Endothelial cell of umbilical vein (primary cell): Measurements from ENCODE around the gene PACRGL. TPM values are rescaled to one million over a fixed set of nuclear protein-coding genes. Genes with fewer than 3 reads are reported as not detected.

Experiments
- BruUV-seq: library from RNA; stranded (reverse); fragments of 400-500 nt; replicated peaks from 2 replicates; lab custom pipeline; 2021; lab: Mats Ljungman, UMichigan
- CTCF ChIA-PET: fragments of 300-600, 350-600 bp; sonication (Branson Sonifier 250); formaldehyde crosslinking; loops from one replicate; lab custom pipeline; 2021; ENCODE audit warnings: antibody characterized with exemption, inconsistent platforms; lab: Charles Lee
- POLR2A ChIA-PET: fragments of 300-600, 350-600 bp; sonication (Branson Sonifier 250); formaldehyde crosslinking; loops from one replicate; lab custom pipeline; 2021; ENCODE audit warnings: antibody characterized with exemption, inconsistent platforms; lab: Charles Lee
- DNase-seq: peaks from one replicate; pipeline ENCODE4 v3.0.0-alpha.2; 2011; ENCODE audit warnings: low read depth, low spot score
- FAIRE-seq: peaks from 2 replicates; lab custom pipeline; 2011; peaks lifted over from hg19 to GRCh38; lab: Jason Lieb, UNC
- H2AFZ ChIP-seq: 2 replicates; pipeline ENCODE4 v1.6.0; 2012; ENCODE audit warnings: low read depth, low read length, control low read depth, inconsistent platforms
- H3K27ac ChIP-seq: 2 replicates; pipeline ENCODE4 v1.5.1; 2011; ENCODE audit warnings: low read depth, mild to moderate bottlenecking, control low read depth, low read length, moderate library complexity; ENCODE audit not compliant: insufficient read depth
- H3K27me3 ChIP-seq, 2 experiments: 2 replicates each; pipeline versions ENCODE4 v1.6.0 to v1.6.1; 2011; ENCODE audit warnings: low read length in 2 of 2, mixed read lengths in 1 of 2; ENCODE audit not compliant: control insufficient read depth in 2 of 2, insufficient read depth in 2 of 2
- H3K36me3 ChIP-seq, 2 experiments: 2 replicates in 1 of 2; 3 replicates in 1 of 2; pipeline ENCODE4 v1.5.1; 2011; ENCODE audit warnings: low read length in 2 of 2, mild to moderate bottlenecking in 1 of 2, moderate library complexity in 1 of 2; ENCODE audit not compliant: control insufficient read depth in 2 of 2, insufficient read depth in 2 of 2; ENCODE audit errors: extremely low read depth in 1 of 2
- H3K4me1 ChIP-seq: 3 replicates; pipeline ENCODE4 v1.5.1; 2011; ENCODE audit warnings: mild to moderate bottlenecking, low read length; ENCODE audit not compliant: control insufficient read depth, insufficient read depth; ENCODE audit errors: extremely low read depth
- H3K4me2 ChIP-seq: 2 replicates; pipeline ENCODE4 v1.6.1; 2011; ENCODE audit warnings: low read length, control low read depth, mixed read lengths; ENCODE audit not compliant: insufficient read depth
- H3K4me3 ChIP-seq, 3 experiments: fragments of 200-600 bp in 1 of 3; sonication (generic), shearing (Covaris generic) in 1 of 3; replicated peaks in 1 of 3; 2 replicates each; pipeline ENCODE4 v1.5.1; 2011 to 2016; ENCODE audit warnings: control low read depth in 3 of 3, low read length in 3 of 3, mild to moderate bottlenecking in 2 of 3, inconsistent platforms in 1 of 3, low read depth in 1 of 3, moderate library complexity in 1 of 3; ENCODE audit not compliant: insufficient read depth in 1 of 3
- H3K79me2 ChIP-seq: 2 replicates; pipeline ENCODE4 v1.6.0; 2012; ENCODE audit warnings: low read length, inconsistent platforms; ENCODE audit not compliant: control insufficient read depth, insufficient read depth
- H3K9ac ChIP-seq: replicated peaks from 2 replicates; pipeline ENCODE3; 2011; ENCODE audit warnings: low read length, control low read depth; ENCODE audit not compliant: insufficient read depth; ENCODE audit errors: extremely low read depth
- H3K9me1 ChIP-seq: replicated peaks from 3 replicates; pipeline ENCODE4 v1.6.0; 2011; ENCODE audit warnings: mild to moderate bottlenecking, low read length; ENCODE audit not compliant: control insufficient read depth, insufficient read depth; ENCODE audit errors: extremely low read depth
- H3K9me3 ChIP-seq: replicated peaks from 2 replicates; pipeline ENCODE4 v1.5.1; 2012; ENCODE audit warnings: low read length, inconsistent platforms; ENCODE audit not compliant: control insufficient read depth, insufficient read depth
- H4K20me1 ChIP-seq: replicated peaks from 2 replicates; pipeline ENCODE3; 2011; ENCODE audit warnings: mild to moderate bottlenecking, low read length; ENCODE audit not compliant: control insufficient read depth, insufficient read depth; ENCODE audit errors: extremely low read depth
- CTCF ChIP-seq, 2 donors: IDR thresholded peaks; 1 replicate in 1 of 2; 2 replicates in 1 of 2; pipeline ENCODE4 v1.5.1; 2011; ENCODE audit warnings: low read length in 2 of 2, mild to moderate bottlenecking in 2 of 2, moderate library complexity in 2 of 2, control low read depth in 1 of 2, inconsistent platforms in 1 of 2, low read depth in 1 of 2; ENCODE audit not compliant: insufficient read depth in 1 of 2; ENCODE audit errors: extremely low read depth in 1 of 2
- EZH2 ChIP-seq: IDR thresholded peaks from 2 replicates; pipeline ENCODE4 v1.6.1; 2012; ENCODE audit warnings: borderline replicate concordance, low read depth, mild to moderate bottlenecking, moderate library complexity, low read length, inconsistent platforms; ENCODE audit not compliant: severe bottlenecking
- FOS ChIP-seq: IDR thresholded peaks from 2 replicates; pipeline ENCODE4 v1.6.1; 2011; ENCODE audit warnings: mild to moderate bottlenecking, low read length, moderate library complexity, borderline replicate concordance; ENCODE audit not compliant: insufficient read depth
- GATA2 ChIP-seq: IDR thresholded peaks from 2 replicates; pipeline ENCODE4 v1.7.0; 2011; ENCODE audit warnings: low read depth, mild to moderate bottlenecking, moderate library complexity, mixed read lengths, low read length; ENCODE audit not compliant: insufficient read length, insufficient read depth
- JUN ChIP-seq: IDR thresholded peaks from 2 replicates; pipeline ENCODE4 v1.6.1; 2011; ENCODE audit warnings: borderline replicate concordance, low read depth; ENCODE audit not compliant: insufficient read length, insufficient read depth
- MAX ChIP-seq: IDR thresholded peaks from 2 replicates; pipeline ENCODE4 v1.6.1; 2011; ENCODE audit not compliant: insufficient read depth, insufficient read length
- MYC ChIP-seq: IDR thresholded peaks from one replicate; pipeline ENCODE4 v1.6.1; 2011; ENCODE audit warnings: mild to moderate bottlenecking, low read depth, low read length
- POLR2A ChIP-seq: IDR thresholded peaks from 2 replicates; pipeline ENCODE4 v1.6.1; 2012; ENCODE audit warnings: low read depth, mild to moderate bottlenecking, control low read depth, low read length
- POLR2AphosphoS5 ChIP-seq: IDR thresholded peaks from 2 replicates; pipeline ENCODE4 v1.6.1; 2012; ENCODE audit warnings: low read depth, mild to moderate bottlenecking, control low read depth, low read length, moderate library complexity; ENCODE audit not compliant: insufficient read depth
- dilution Hi-C: fragments of 300-500 bp; cut with MboI; formaldehyde crosslinking; loops from one replicate; pipeline ENCODE4 v1.15.0; 2019; ENCODE audit warnings: low sequenced_read_pairs; ENCODE audit not compliant: extremely low pct_ligation_motif_present
- intact Hi-C: fragments of 100-400 bp; cut with micrococcal nuclease; formaldehyde crosslinking; loops from one replicate; pipeline ENCODE4 v1.10.0; 2022
- polyA plus RNA-seq, 4 experiments: library from polyadenylated mRNA; depleted of rRNA in 3 of 4; stranded (reverse) in 3 of 4; unstranded in 1 of 4; fragments of >200 nt; gene quantifications; 2 replicates each; pipeline versions ENCODE4 v1.2.1 to v1.2.3, GENCODE V29; 2011 to 2012; ENCODE audit warnings: missing spikeins in 1 of 4
- total RNA-seq: library from RNA; stranded (reverse); gene quantifications from 2 replicates; pipeline ENCODE4 v1.2.3, GENCODE V29; 2021

Gene PACRGL
- total and polyA plus RNA-seq, 2 donors (not counting 3 experiments of a cell fraction or from before 2014, with no cell fraction given), result 9.2 to 19.2 TPM

DNA sequence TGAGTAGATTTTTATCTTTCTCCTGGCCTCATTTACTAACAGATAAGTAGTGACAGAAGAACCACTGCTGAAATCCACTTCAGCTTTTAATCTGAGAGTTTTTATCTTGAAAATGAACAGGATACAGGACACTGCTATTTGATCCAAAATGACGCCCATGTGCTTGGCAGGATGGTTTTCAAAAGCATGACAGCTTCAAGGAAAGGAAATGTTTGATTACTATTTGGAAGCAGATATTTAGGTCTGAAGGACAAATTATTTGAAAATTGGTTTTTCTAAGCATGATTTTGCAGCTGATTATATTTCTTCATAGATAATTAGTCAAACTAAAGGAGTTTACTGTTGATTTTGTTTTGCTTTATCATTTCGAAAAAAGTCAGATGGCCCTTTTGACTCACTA, 11.1 kb downstream of the PACRGL start:
- Histone ChIP-seq H3K4me3 (no peak overlapping the region), H4K20me1 (no peaks in the 10 kb centered on the region), H3K27ac (no peak overlapping the region), H3K27me3 (no peaks in the 10 kb centered on the region), H3K36me3 (peaks cover 0 to 4% of the 10 kb centered on the region in 2 experiments), H3K4me2 (no peak overlapping the region), H3K79me2 (no peaks in the 10 kb centered on the region), H3K4me1 (no peaks in the 10 kb centered on the region), H3K9ac (no peak overlapping the region), H3K9me1 (no peaks in the 10 kb centered on the region), H3K9me3 (no peaks in the 10 kb centered on the region), H2AFZ (no peak overlapping the region)
- dilution Hi-C loops, result no loop called here
- intact Hi-C loops, result no loop called here
- no peak for TF ChIP-seq MYC
- no peak for TF ChIP-seq POLR2A
- CTCF ChIA-PET, result no interaction called here
- BruUV-seq, result no TSS peak
- no peak for FAIRE-seq
- POLR2A ChIA-PET, result no interaction called here
- DNase-seq, result no peak

DNA sequence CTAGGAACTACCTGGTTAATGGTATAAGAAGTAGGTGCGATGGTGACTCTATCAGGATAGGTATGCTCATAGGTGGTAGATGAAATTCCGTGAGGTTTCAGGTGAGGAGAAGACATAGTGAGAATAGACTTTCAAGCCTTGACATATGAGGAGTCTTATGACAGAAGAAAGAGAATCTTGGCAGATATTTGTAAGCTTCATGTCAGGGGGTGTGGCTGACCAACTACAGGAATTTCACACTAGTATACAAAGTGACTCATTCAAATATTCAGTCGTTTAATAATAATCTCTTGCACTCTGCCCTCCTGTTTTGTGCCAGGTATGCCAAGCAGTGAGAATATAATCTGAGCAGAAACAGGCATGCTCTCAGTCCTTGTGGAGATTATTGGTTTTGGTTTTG, 22.8 kb downstream of the PACRGL start:
- BruUV-seq, result no TSS peak
- Histone ChIP-seq H2AFZ (no peak overlapping the region), H3K9me1 (no peaks in the 10 kb centered on the region), H3K9ac (no peak overlapping the region), H3K4me3 (no peak overlapping the region), H3K9me3 (no peaks in the 10 kb centered on the region), H4K20me1 (no peaks in the 10 kb centered on the region), H3K4me2 (no peak overlapping the region), H3K27me3 (no peaks in the 10 kb centered on the region), H3K27ac (no peak overlapping the region), H3K4me1 (no peaks in the 10 kb centered on the region), H3K36me3 (peaks cover under 1 to 5% of the 10 kb centered on the region in 2 experiments), H3K79me2 (no peaks in the 10 kb centered on the region)
- ChIA-PET CTCF (interaction anchor here (0.9 kb wide), 1 partner anchor 13 kb away, joined by 3 read pairs; no protein-coding TSS in a partner anchor), POLR2A (no interaction called here)
- no peak for DNase-seq
- intact Hi-C loops, result no loop called here
- dilution Hi-C loops, result no loop called here
- TF ChIP-seq MAX, result no peak
- no peak for TF ChIP-seq JUN
- TF ChIP-seq GATA2, result no peak
- no peak for TF ChIP-seq EZH2
- no peak for TF ChIP-seq POLR2A
- no peak for TF ChIP-seq MYC
- TF ChIP-seq FOS, result no peak
- no peak for TF ChIP-seq POLR2AphosphoS5
- TF ChIP-seq CTCF (IDR thresholded peaks at IDR 0.05; ENCODE audit: extremely low read depth in 1 of 2, insufficient read depth in 1 of 2, low read depth in 1 of 2, low read length in 2 of 2), result no peak
- no peak for FAIRE-seq
